GM21423 (cell line): ENCODE measurements around the gene CDKN3.

ENCODE experiments used
- ATAC-seq: cut with Tn5 transposase; IDR thresholded peaks from one replicate; pipeline ENCODE4 v1.9.1; 2021; ENCODE audit warnings: mild to moderate bottlenecking, moderate library complexity; ENCODE audit not compliant: unreplicated experiment

The CDKN3 gene

GRCh38 chr14:54396493-54397335 is at the start of gene CDKN3:
CDKN3 (plus strand) TSS chr14:54397007; CDS start chr14:54397069, 62 bp downstream.
- ATAC-seq = peak; percentile 98

- no peak for ATAC-seq
These were observed 49.8 kb upstream of the CDKN3 start for GRCh38 chr14:54347044-54347443.

- no peak for ATAC-seq
These were observed 48.7 kb upstream of the CDKN3 start for GRCh38 chr14:54348001-54348611.

DNA sequence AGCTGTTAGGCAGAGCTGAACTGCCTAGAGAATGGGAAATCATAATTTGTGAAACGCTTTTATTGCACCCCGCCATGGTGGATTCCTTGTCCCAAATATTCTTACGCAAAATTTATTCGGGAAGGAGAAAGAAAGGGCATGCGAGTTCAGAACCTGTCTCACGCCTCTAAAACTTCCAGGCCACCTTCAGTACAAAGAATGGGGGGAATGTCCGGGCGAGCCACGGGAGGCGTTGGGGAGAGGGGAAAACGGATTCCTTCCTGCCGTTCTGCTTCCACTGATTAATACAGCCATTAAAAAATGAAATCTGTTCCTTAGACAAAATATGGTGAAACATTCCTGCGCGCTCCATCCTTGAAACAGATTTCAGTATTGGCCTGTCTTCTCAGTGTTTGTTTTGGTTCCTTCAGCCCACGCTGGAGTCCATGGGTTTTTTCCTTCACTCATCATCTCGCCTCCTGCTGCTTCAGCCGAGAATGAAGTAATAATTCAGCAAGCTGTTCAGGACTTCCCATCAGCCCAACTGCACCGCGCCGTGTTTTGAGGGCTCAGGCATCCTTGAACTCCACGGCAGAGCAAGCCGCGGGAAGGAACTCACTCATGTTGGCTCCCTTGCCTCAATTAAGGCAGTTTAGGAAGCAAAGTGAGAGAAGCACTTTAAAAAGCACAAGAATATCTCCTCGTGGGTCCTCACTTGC is 47.7 kb upstream of the CDKN3 start:
- no peak for ATAC-seq

DNA sequence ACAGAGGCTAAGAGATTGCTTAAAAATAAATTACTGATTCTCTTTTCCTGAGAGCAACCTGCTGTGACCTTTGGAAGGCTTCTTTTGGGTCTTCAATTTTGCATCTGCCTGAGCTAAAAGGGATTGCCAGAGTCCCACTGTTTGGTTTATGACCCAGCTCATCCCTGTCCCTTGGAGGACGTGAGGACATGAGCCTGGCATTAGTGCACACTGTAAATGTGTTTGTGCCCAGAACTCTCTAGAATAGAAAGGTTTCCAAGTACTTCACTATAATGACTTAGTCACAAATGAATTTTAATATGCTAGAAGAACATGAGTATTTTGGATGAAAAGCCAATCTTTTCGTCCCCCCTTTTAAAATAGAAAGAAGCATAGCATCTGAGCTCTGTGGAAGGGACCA is 47.1 kb upstream of the CDKN3 start:
- ATAC-seq = no peak

DNA sequence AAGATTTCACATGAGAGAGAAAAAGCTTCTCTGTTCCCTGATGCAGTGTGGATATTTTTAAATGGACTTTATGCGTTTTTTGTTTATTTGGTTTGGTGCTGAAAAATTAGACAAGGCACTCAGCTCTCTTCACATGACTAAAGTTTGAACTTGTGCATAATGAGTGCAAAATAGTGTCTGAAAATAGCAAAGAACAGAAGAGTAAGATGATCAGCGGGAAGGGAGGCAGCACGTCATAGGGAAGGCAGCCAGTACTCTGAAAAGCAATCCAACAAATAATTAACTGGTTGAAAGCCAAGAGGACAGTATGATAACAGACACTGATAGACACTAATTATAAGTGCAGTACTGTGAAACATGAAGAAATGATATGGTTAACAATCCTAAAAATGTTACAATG is 46.6 kb upstream of the CDKN3 start:
- ATAC-seq = no peak

DNA sequence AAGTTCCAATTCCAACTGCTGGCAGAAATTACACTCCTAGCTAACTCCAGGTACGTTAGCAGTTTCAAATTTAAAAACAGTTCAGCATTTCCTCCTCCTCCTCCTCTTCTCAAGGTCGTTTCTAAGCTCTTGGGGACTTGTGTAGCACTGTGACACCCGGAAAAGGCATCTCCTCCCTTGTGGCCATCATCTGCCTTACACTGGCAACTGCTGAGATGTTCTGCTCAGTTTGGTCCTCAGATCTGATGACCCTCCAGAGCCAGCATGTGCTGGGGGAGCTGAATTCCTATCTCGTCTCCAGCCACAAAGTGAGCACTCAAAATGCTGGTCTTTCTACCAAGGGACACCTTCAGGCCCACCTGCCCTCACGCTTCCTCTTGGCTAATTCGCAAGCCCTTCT is 43.5 kb upstream of the CDKN3 start:
- no peak for ATAC-seq

DNA sequence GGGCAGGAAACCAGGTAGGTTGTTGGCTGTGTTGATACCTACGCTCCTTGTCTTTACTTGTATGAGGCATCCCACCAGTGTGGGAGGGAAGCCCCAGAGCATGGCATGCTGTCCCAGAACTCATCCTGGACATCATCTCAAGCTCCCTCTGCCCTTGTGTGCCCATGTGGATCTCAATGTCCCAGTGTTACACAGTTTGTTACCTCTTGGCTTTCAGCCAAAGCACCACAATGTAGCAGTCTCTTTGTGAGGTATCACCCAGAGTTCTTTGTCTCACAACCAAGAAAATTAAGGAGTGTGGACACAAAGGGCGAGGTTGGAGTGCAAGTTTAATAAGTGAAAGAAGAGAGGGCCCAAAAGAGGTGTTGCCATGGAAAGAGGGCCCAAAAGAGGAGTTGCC is 43.1 kb upstream of the CDKN3 start:
- ATAC-seq = no peak

- ATAC-seq = no peak
These were observed 42.7 kb upstream of the CDKN3 start for GRCh38 chr14:54354096-54354495.

DNA sequence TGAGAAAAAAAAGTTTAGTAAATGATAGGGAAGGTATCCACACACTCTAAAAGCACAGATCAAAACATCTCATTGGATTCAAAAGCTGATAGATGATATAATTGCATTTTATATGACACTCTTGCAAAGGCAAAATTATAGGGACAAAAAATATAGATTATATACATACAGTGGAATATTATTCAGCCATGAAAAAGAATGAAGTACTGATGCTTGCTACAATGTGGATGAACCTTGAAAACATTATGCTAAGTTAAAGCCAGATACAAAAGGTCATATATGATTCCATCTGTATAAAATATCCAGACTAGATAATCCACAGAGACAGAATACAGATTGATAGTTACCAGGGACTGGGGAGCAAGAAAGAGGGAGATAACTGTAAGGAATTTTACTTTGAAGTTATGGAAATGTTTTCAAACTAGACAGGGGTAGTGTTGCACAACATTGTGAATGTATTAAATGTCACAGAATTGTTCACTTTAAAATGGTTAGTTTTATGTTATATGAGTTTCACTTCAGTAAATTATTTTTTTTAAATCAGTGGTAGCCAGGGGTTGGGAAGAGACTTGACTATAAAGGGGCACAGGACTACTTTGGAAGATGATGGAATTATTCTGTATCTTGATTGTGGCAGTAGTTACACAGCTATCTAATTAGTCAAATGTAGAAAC is 41.7 kb upstream of the CDKN3 start:
- no peak for ATAC-seq

- no peak for ATAC-seq
These were observed 41.1 kb upstream of the CDKN3 start for GRCh38 chr14:54355698-54356097.

- no peak for ATAC-seq
These were observed 40.6 kb upstream of the CDKN3 start for GRCh38 chr14:54356172-54356571.

- ATAC-seq = no peak
These were observed 36.1 kb upstream of the CDKN3 start for GRCh38 chr14:54360667-54361066.

DNA sequence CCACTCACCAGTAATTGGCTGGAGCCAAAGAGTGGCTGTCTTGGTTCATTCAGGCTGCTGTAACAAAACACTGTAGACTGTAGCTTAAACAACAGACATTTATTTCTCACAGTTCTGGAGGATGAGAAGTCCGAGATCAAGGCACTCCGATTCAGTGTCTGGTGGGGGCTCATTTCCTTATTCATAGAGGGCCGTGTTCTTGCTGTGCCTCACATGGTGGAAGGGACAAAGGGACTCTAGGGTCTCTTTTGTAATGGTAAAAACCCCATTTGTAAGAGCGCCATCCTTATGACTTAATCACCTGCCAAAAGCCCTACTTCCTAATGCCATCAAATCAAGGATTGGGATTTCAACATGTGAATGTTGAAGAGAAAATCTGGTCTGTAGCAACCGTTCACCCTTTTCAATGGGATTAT is 34.7 kb upstream of the CDKN3 start:
- no peak for ATAC-seq

DNA sequence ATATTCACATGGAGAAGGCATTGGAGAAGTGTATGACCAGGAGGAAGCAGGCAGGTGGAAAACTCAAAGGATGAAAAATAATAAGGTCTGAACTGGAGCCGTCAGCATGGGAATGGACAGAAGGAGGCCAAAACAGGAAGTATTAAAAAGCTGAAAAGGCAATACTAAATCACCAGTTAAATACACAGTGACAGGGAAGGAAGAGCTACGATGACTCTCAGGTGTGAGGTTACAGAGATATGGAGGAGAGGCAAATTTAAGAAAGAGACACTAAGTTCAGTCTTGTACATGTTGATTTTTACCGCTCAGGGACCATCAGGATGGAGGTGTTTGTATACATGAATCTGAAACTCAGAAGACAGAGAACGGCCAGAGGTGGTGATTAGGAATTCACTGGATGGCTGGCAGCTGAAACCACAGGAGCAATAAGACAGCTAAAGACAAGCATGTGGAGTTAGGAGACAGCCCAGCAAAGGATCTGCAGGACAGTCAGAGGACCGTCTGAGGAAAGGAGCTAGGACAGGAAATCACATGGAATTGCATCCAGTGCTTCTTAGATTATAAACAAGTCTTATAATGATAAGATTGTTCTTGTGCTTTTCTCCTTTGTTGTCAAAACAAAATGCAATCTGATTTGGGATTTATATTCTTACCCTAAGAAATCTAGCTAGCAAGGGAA is 33.9 kb upstream of the CDKN3 start:
- no peak for ATAC-seq

DNA sequence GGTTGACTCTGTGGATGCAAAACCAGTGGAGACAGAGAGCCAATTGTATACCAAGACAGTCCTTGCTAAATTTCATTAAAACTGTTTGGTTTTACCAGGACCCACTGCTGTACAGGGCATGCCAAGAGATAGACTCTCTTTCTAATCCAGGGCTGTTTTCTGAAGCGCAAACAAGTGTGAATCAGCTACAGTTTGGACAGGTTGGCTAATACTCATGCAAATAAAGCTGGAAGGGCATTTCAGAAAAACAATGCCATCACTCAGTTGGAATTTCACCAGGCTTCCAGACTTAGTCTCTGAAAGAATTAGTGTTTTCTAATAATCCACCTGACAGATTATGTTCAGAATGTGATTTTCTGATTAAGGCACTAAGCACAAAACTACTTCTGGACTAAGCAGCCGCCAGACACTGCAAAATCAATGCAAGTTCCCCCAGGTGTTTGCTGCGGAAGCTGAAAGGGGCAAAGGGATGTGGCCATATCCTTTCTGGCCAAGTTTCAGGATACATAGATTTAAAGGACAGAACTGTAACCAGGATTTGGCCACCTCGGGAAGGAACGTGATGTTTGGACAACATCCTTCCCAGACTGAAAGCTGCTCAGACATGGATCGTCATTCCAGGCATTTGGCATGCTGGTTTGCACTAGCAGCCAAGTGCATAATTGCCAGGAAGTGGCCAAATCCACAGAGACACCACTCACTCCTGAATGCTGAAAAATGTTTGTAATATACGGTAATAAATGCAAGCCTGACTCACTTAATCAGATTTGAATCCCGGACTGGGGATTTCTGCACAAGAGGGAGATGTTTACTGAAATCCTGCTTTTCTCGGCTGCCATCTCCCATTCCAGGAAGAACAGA is 32.0 kb upstream of the CDKN3 start:
- no peak for ATAC-seq

DNA sequence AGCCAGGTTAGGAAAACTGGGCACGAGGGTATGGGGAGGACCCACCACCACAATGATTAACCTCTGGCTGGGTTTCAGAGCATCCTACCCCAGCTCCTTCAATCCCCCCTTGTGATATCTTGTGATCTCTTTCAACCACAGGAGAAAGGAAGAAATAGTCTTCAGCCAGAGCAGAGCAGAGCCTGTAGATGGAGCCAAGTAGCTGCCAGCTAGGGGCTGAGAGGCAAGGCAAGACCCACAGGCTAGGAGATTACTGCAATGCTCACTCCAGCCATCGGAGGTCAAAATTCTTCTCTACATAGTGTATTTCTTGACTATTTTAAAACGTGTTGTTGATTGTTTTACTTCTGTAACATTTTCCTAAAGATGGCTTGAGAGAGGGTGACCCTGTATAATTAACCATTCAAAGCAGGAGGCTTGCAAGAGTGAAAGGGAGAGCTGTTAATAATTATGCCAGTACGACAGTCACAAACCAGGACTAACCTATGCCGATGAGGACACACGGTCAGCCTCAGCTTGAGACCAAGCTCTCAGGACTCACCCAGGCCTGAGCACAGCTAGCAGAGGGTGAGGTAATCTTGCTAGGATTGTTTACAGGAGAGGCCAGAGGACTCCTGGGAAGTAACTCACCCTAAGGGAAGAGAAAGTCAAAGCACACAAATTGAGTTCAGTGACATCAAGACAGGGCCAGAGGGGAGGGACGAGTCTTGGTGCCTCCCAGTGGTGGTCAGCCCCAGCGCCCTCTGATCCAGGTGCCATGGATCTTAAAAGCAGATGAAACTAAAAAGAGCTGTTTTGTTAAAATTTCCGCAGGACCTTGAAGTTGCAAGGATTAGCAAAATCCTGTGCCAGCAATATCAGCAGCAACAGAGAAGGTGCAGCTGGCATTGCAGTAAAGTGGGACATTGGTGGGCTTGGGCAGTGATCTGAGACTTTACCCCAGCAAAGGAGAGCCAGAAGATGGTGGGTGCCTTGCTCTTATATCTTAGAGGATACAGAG is 29.8 kb upstream of the CDKN3 start:
- peak; percentile 68 for ATAC-seq

DNA sequence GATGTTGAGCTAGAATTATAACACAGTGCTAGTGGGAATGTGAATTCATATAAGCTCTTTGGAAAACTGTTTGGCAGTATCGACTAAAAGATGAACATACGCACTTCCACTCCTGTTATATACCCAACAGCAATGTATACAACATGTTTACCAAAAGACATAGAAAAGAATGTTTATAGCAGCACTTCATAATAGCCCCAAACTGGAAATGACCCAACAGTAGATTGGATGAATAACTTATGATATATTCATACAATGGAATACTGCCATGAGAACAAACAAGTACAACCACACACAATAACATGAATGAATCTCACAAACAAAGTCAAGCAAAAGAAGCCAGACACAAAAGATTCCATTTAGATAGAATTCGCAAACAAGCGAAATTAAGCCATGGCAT is 28.5 kb upstream of the CDKN3 start:
- no peak for ATAC-seq

DNA sequence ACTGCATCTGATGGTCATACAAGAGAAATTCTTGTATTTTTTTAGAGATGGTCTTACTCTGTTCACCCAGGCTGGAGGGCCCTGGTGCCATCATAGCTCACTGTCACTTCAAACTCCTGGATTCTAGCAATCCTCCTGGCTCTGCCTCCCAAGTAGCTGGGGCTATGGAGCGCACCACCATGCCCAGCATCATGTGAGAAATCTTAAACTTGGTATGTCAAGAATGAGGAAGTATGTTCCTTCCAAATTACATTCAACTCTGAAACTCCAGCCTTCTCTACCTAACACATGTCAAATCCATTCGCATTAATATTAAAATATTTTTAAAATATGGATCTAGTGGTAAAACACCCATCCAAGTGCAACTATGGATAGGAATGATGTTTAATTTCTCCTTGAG is 27.5 kb upstream of the CDKN3 start:
- no peak for ATAC-seq
